HepG2 (cell line): ENCODE measurements around the gene POU2AF3. TPM values are rescaled to one million over a fixed set of nuclear protein-coding genes. Genes with fewer than 3 reads are reported as not detected.

Source experiments
- ATAC-seq: fragments of 200-7000 bp; cut with Tn5 transposase; 3 replicates; pipeline ENCODE4 v1.9.1; 2020; ENCODE audit warnings: mild to moderate bottlenecking, moderate library complexity
- BruUV-seq: library from RNA; stranded (reverse); fragments of 400-500 nt; replicated peaks from 2 replicates; lab custom pipeline; 2021; lab: Mats Ljungman, UMichigan
- CTCF ChIA-PET: fragments of 300-600 bp; formaldehyde crosslinking; extraction: SDS; loops from one replicate; lab custom pipeline; 2021; ENCODE audit warnings: low total read pairs, inconsistent platforms, low intra/inter-chr PET ratio; lab: Yijun Ruan, JAX
- POLR2A ChIA-PET: fragments of 350-600 bp; sonication (Branson Sonifier 250); formaldehyde crosslinking; loops from one replicate; lab custom pipeline; 2020; ENCODE audit warnings: antibody characterized with exemption, inconsistent platforms; lab: Yijun Ruan, JAX
- DNase-seq: peaks from one replicate; pipeline ENCODE4 v3.0.0-alpha.2; 2015; ENCODE audit warnings: low spot score
- FAIRE-seq: peaks from 3 replicates; lab custom pipeline; 2011; peaks lifted over from hg19 to GRCh38; lab: Jason Lieb, UNC
- H2AFZ ChIP-seq: one replicate; pipeline ENCODE4 v1.6.1; 2011; ENCODE audit warnings: low read length, inconsistent platforms
- H3K27ac ChIP-seq: fragments of 300-600 bp; 3 replicates; pipeline ENCODE4 v1.8.0; 2011; ENCODE audit warnings: mixed run types, mild to moderate bottlenecking, mixed read lengths, low read length, inconsistent platforms; ENCODE audit not compliant: insufficient read depth; ENCODE audit errors: extremely low read length
- H3K27me3 ChIP-seq, 2 experiments: fragments of 200-600 bp in 1 of 2; 2 replicates in 1 of 2; 3 replicates in 1 of 2; pipeline versions ENCODE4 v1.6.0 to v1.8.0; 2011; ENCODE audit warnings: low read length in 2 of 2, mild to moderate bottlenecking in 2 of 2, moderate library complexity in 2 of 2, inconsistent platforms in 1 of 2; ENCODE audit not compliant: insufficient read depth in 2 of 2, control insufficient read depth in 1 of 2
- H3K36me3 ChIP-seq, 2 experiments: fragments of 200-600 bp in 1 of 2; replicated peaks in 1 of 2; 2 replicates in 1 of 2; 3 replicates in 1 of 2; pipeline versions ENCODE4 v1.5.1 to v1.8.0; 2011; ENCODE audit warnings: low read length in 2 of 2, inconsistent platforms in 1 of 2; ENCODE audit not compliant: insufficient read depth in 2 of 2, control insufficient read depth in 1 of 2
- H3K4me1 ChIP-seq: 2 replicates; pipeline ENCODE4 v1.5.1; 2012; ENCODE audit warnings: low read length, inconsistent platforms; ENCODE audit not compliant: insufficient read depth
- H3K4me2 ChIP-seq: 2 replicates; pipeline ENCODE4 v1.6.0; 2011; ENCODE audit warnings: low read depth, low read length, inconsistent platforms
- H3K4me3 ChIP-seq, 3 experiments: fragments of 200-600 bp in 1 of 3; sonication (generic), shearing (Covaris generic) in 1 of 3; replicated peaks in 1 of 3; 2 replicates each; pipeline ENCODE4 v1.5.1; 2011 to 2016; ENCODE audit warnings: low read length in 3 of 3, inconsistent platforms in 2 of 3, low read depth in 2 of 3, mild to moderate bottlenecking in 2 of 3, control low read depth in 1 of 3, mixed read lengths in 1 of 3; ENCODE audit not compliant: insufficient read depth in 1 of 3
- H3K79me2 ChIP-seq: one replicate; pipeline ENCODE4 v1.6.1; 2011; ENCODE audit warnings: low read length, inconsistent platforms; ENCODE audit not compliant: insufficient read depth
- H3K9ac ChIP-seq: 2 replicates; pipeline ENCODE4 v1.6.0; 2011; ENCODE audit warnings: mild to moderate bottlenecking, low read depth, low read length, inconsistent platforms; ENCODE audit not compliant: insufficient read depth
- H3K9me3 ChIP-seq: 2 replicates; pipeline ENCODE4 v1.5.1; 2012; ENCODE audit warnings: mild to moderate bottlenecking, low read length
- H4K20me1 ChIP-seq: 2 replicates; pipeline ENCODE4 v1.6.0; 2011; ENCODE audit warnings: inconsistent platforms, mild to moderate bottlenecking, low read length, moderate library complexity; ENCODE audit not compliant: insufficient read depth
- BORCS8-MEF2B ChIP-seq: sonication (generic); formaldehyde crosslinking; IDR thresholded peaks from 2 replicates; pipeline ENCODE4 v1.8.0; 2022; ENCODE audit warnings: mild to moderate bottlenecking, missing genetic modification reagents
- CEBPB ChIP-seq: IDR thresholded peaks from 2 replicates; pipeline ENCODE4 v1.6.1; 2011; ENCODE audit warnings: low read depth, low read length, improper control_type of control experiment, borderline replicate concordance
- EP300 ChIP-seq, 3 experiments: sonication (generic) in 1 of 3; formaldehyde crosslinking in 1 of 3; IDR thresholded peaks; 2 replicates each; pipeline versions ENCODE4 v1.5.1 to v1.6.1; 2011 to 2020; ENCODE audit warnings: low read depth in 2 of 3, low read length in 2 of 3, borderline replicate concordance in 1 of 3, improper control_type of control experiment in 1 of 3, mild to moderate bottlenecking in 1 of 3, missing genetic modification reagents in 1 of 3, moderate library complexity in 1 of 3
- PPARG ChIP-seq: conservative IDR thresholded peaks from 2 replicates; pipeline ENCODE4 v1.6.1; 2016; ENCODE audit warnings: missing biosample characterization, missing genetic modification reagents
- SP140L ChIP-seq: sonication (generic); formaldehyde crosslinking; IDR thresholded peaks from 2 replicates; pipeline ENCODE4 v1.4.0; 2020; ENCODE audit warnings: missing genetic modification reagents, borderline replicate concordance
- ZNF354B ChIP-seq: sonication (generic); formaldehyde crosslinking; IDR thresholded peaks from 2 replicates; pipeline ENCODE4 v1.8.0; 2022; ENCODE audit warnings: mild to moderate bottlenecking, missing genetic modification reagents
- ZNF878 ChIP-seq: sonication (generic); formaldehyde crosslinking; IDR thresholded peaks from 2 replicates; pipeline ENCODE4 v1.8.1; 2023; ENCODE audit warnings: mild to moderate bottlenecking, missing genetic modification reagents, moderate library complexity
- WGBS: methylation state at CpG from one replicate; pipeline ENCODE4 v1.1.6; 2017; ENCODE audit warnings: low lambda C conversion rate; 5-methylcytosine and 5-hydroxymethylcytosine counted together
- in situ Hi-C: cut with HindIII; loops from 2 replicates; pipeline ENCODE4 v1.10.0; 2017; ENCODE audit warnings: low pct_unique_long_range_greater_than_20kb; ENCODE audit not compliant: extremely low pct_ligation_motif_present
- intact Hi-C: fragments of 100-400 bp; cut with micrococcal nuclease; formaldehyde crosslinking; loops from one replicate; pipeline ENCODE4 v1.10.0; 2022; ENCODE audit not compliant: unreplicated experiment
- polyA plus RNA-seq, 8 experiments: library from polyadenylated mRNA; depleted of rRNA in 3 of 8; stranded (reverse) in 7 of 8; unstranded in 1 of 8; fragments of >200 nt; fragmentation: Illumina TruSeq in 4 of 8; extraction: Trizol in 4 of 8; gene quantifications; 2 replicates each; pipeline versions ENCODE4 v1.2.1 to v1.2.3, GENCODE V29; 2011 to 2016; ENCODE audit warnings: low read depth in 4 of 8, missing spikeins in 1 of 8, mixed read lengths in 1 of 8; ENCODE audit not compliant: insufficient read depth in 1 of 8
- total RNA-seq, 5 experiments: library from RNA; depleted of rRNA; stranded (reverse); fragments of >200 nt; fragmentation: Illumina TruSeq; extraction: Trizol; gene quantifications; 2 replicates each; pipeline ENCODE4 v1.2.3, GENCODE V29; 2016; ENCODE audit warnings: low read depth in 1 of 5
- TF ChIP-seq, protein P1 (sequence below): sonication (generic); formaldehyde crosslinking; conservative IDR thresholded peaks from 2 replicates; pipeline ENCODE4 v1.5.0; 2020; ENCODE audit warnings: missing genetic modification reagents
- TF ChIP-seq, protein P2 (sequence below): sonication (generic); formaldehyde crosslinking; IDR thresholded peaks from 2 replicates; pipeline ENCODE4 v1.9.0; 2021; ENCODE audit warnings: missing genetic modification reagents, mild to moderate bottlenecking, borderline replicate concordance
- TF ChIP-seq, protein P3 (sequence below): sonication (generic); IDR thresholded peaks from 2 replicates; pipeline ENCODE4 v1.6.1; 2016; ENCODE audit warnings: low read depth, borderline replicate concordance
- TF ChIP-seq, protein P4 (sequence below): sonication (generic); formaldehyde crosslinking; IDR thresholded peaks from 2 replicates; pipeline ENCODE4 v1.5.0; 2020; ENCODE audit warnings: missing genetic modification reagents, mild to moderate bottlenecking, borderline replicate concordance
- TF ChIP-seq, protein P5 (sequence below): sonication (generic); formaldehyde crosslinking; IDR thresholded peaks from 2 replicates; pipeline ENCODE4 v1.4.0; 2020; ENCODE audit warnings: mild to moderate bottlenecking, missing genetic modification reagents

Gene POU2AF3
- total and polyA plus RNA-seq, 2 of the 13 experiments (the other 11 are each of a cell fraction or from before 2014, with no cell fraction given): 7.8 to 71.2 TPM

DNA sequence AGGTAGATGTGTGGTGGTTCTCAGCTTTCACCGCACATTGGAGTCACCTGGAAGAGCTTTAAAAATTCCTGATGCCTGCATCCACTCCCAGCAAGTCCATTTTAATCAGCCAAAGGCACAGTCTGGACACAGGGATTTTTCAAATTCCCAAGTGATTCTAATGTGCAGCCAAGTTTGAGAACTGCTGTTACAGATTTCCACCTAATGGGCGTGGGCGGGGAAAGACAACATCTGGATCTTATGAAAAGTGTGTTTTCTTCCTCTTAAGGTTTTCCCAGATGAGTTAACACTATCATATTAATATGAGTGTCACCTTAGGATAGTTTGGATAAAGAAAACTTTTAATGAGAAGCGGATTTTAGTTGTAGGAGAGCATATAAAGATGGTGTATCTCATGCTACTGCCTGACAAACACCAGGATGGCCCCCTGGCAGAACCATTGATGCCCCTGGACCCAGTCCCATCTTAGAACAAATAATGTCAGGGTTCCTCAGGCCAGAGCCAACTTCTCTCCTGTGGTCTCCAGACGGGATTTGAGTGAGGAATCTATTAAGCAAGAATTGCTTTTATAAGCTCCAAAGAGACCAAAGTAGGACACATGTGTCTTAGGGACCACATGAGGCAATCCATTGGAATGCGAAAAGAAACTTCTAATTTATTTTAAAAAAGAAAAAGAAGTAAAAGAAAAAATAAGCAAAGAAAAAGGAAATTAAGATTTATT lies 48.8 kb downstream of the POU2AF3 start (continued):
- TF ChIP-seq, protein P1, sequence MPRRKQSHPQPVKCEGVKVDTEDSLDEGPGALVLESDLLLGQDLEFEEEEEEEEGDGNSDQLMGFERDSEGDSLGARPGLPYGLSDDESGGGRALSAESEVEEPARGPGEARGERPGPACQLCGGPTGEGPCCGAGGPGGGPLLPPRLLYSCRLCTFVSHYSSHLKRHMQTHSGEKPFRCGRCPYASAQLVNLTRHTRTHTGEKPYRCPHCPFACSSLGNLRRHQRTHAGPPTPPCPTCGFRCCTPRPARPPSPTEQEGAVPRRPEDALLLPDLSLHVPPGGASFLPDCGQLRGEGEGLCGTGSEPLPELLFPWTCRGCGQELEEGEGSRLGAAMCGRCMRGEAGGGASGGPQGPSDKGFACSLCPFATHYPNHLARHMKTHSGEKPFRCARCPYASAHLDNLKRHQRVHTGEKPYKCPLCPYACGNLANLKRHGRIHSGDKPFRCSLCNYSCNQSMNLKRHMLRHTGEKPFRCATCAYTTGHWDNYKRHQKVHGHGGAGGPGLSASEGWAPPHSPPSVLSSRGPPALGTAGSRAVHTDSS (CRISPR knock-in tag): no peak
- TF ChIP-seq, protein P2, sequence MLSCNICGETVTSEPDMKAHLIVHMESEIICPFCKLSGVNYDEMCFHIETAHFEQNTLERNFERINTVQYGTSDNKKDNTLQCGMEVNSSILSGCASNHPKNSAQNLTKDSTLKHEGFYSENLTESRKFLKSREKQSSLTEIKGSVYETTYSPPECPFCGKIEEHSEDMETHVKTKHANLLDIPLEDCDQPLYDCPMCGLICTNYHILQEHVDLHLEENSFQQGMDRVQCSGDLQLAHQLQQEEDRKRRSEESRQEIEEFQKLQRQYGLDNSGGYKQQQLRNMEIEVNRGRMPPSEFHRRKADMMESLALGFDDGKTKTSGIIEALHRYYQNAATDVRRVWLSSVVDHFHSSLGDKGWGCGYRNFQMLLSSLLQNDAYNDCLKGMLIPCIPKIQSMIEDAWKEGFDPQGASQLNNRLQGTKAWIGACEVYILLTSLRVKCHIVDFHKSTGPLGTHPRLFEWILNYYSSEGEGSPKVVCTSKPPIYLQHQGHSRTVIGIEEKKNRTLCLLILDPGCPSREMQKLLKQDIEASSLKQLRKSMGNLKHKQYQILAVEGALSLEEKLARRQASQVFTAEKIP (CRISPR knock-in tag): no peak
- no peak for TF ChIP-seq ZNF354B (CRISPR knock-in tag)
- no peak for TF ChIP-seq PPARG
- TF ChIP-seq, protein P3, sequence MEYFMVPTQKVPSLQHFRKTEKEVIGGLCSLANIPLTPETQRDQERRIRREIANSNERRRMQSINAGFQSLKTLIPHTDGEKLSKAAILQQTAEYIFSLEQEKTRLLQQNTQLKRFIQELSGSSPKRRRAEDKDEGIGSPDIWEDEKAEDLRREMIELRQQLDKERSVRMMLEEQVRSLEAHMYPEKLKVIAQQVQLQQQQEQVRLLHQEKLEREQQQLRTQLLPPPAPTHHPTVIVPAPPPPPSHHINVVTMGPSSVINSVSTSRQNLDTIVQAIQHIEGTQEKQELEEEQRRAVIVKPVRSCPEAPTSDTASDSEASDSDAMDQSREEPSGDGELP: no peak
- TF ChIP-seq, protein P4, sequence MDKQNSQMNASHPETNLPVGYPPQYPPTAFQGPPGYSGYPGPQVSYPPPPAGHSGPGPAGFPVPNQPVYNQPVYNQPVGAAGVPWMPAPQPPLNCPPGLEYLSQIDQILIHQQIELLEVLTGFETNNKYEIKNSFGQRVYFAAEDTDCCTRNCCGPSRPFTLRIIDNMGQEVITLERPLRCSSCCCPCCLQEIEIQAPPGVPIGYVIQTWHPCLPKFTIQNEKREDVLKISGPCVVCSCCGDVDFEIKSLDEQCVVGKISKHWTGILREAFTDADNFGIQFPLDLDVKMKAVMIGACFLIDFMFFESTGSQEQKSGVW (CRISPR knock-in tag): no peak
- TF ChIP-seq, all 625 proteins: peak for 0

DNA sequence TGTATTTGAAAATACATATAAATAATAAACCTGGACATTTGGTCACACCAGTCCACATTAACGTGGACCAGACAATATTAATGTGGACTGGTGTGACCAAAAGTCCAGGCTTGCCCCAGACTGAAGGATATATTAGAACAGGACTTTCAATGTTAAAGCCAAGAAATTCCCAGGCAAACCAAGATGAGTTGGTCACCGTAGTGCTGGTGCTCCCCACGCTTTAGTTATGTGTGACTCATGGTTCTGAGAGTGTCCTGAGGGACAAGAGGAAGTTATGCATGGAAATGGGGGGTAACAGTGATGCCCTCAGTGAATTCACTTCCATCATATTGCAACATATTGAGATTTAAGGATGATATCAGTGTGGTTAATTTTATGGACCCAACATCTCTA lies 49.4 kb downstream of the POU2AF3 start:
- 98% methylated on average over 3 of the region's 3 CpGs for WGBS
- no peaks in the 10 kb centered on the region for H3K79me2 ChIP-seq
- intact Hi-C loops: no loop called here
- FAIRE-seq (no peak), ATAC-seq (no peak), DNase-seq (no peak)
- in situ Hi-C loops: no loop called here
- no peak overlapping the region for H2AFZ ChIP-seq
- H3K9me3 ChIP-seq: no peaks in the 10 kb centered on the region
- BruUV-seq: no TSS peak
- no peaks in the 10 kb centered on the region for H3K36me3 ChIP-seq
- no peak overlapping the region for H3K9ac ChIP-seq
- no peak overlapping the region for H3K27ac ChIP-seq
- no peak overlapping the region for H3K4me3 ChIP-seq
- peaks cover 39% of the 10 kb centered on the region for H3K4me1 ChIP-seq
- CTCF ChIA-PET: no interaction called here
- H3K4me2 ChIP-seq: no peak overlapping the region
- H4K20me1 ChIP-seq: no peaks in the 10 kb centered on the region
- H3K27me3 ChIP-seq: no peaks in the 10 kb centered on the region
- TF ChIP-seq BORCS8-MEF2B (CRISPR knock-in tag) (no peak), SP140L (CRISPR knock-in tag) (no peak), ZNF878 (no peak), CEBPB (0 out of 2 replicates have a peak, but pooled peaks have one; percentile 18), EP300 (IDR thresholded peaks at IDR 0.05; ENCODE audit: low read depth in 2 of 2, low read length in 2 of 2) (no peak), EP300 (CRISPR knock-in tag; IDR thresholded peaks at IDR 0.05; ENCODE audit: borderline replicate concordance) (no peak)
- TF ChIP-seq, protein P5, sequence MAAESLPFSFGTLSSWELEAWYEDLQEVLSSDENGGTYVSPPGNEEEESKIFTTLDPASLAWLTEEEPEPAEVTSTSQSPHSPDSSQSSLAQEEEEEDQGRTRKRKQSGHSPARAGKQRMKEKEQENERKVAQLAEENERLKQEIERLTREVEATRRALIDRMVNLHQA (CRISPR knock-in tag): no peak
- TF ChIP-seq, all 625 proteins: peak for 1
- POLR2A ChIA-PET: no interaction called here
